HepG2 (cell line): ENCODE results near the gene TMEM167B. TPM values are rescaled to one million over a fixed set of nuclear protein-coding genes. Genes with fewer than 3 reads are reported as not detected.
A peak's percentile ranks its signal among the peaks of the same experiment; 100 is the strongest.

ENCODE experiments used
- BHLHE40 ChIP-seq: IDR thresholded peaks from 2 replicates; pipeline ENCODE4 v1.6.1; 2011; ENCODE audit warnings: low read length, improper control_type of control experiment
- CEBPG ChIP-seq: IDR thresholded peaks from 2 replicates; pipeline ENCODE4 v1.6.1; 2016
- ELF4 ChIP-seq: sonication (generic); formaldehyde crosslinking; IDR thresholded peaks from 2 replicates; pipeline ENCODE4 v1.5.0; 2020; ENCODE audit warnings: missing genetic modification reagents, mild to moderate bottlenecking, moderate library complexity, borderline replicate concordance
- GATA4 ChIP-seq: sonication (generic); IDR thresholded peaks from 2 replicates; pipeline ENCODE4 v1.6.1; 2016; ENCODE audit warnings: antibody characterized with exemption, low read depth, borderline replicate concordance
- GATAD2A ChIP-seq: IDR thresholded peaks from 2 replicates; pipeline ENCODE4 v1.6.1; 2016
- NFE2 ChIP-seq: sonication (generic); formaldehyde crosslinking; IDR thresholded peaks from 2 replicates; pipeline ENCODE4 v1.4.0; 2020; ENCODE audit warnings: missing genetic modification reagents
- RARG ChIP-seq: sonication (generic); formaldehyde crosslinking; IDR thresholded peaks from 2 replicates; pipeline ENCODE4 v1.4.0; 2020; ENCODE audit warnings: low read depth, mild to moderate bottlenecking, missing genetic modification reagents
- XBP1 ChIP-seq: sonication (generic); formaldehyde crosslinking; IDR thresholded peaks from 2 replicates; pipeline ENCODE4 v1.5.0; 2020; ENCODE audit warnings: missing genetic modification reagents
- ZBTB20 ChIP-seq: sonication (generic); formaldehyde crosslinking; IDR thresholded peaks from 2 replicates; pipeline ENCODE4 v1.8.1; 2023; ENCODE audit warnings: missing genetic modification reagents, low read depth, mild to moderate bottlenecking, borderline replicate concordance
- ZBTB8A ChIP-seq: sonication (generic); formaldehyde crosslinking; IDR thresholded peaks from 2 replicates; pipeline ENCODE4 v1.4.0; 2020; ENCODE audit warnings: mild to moderate bottlenecking, low read depth, missing genetic modification reagents, borderline replicate concordance
- ZC3H13 ChIP-seq: sonication (generic); formaldehyde crosslinking; IDR thresholded peaks from 2 replicates; pipeline ENCODE4 v1.8.1; 2023; ENCODE audit warnings: mild to moderate bottlenecking, missing genetic modification reagents, moderate library complexity
- ZNF225 ChIP-seq: sonication (generic); formaldehyde crosslinking; IDR thresholded peaks from 2 replicates; pipeline ENCODE4 v1.4.0; 2020; ENCODE audit warnings: mild to moderate bottlenecking, missing genetic modification reagents
- ZNF34 ChIP-seq: sonication (generic); formaldehyde crosslinking; IDR thresholded peaks from 2 replicates; pipeline ENCODE4 v1.4.0; 2020; ENCODE audit warnings: mild to moderate bottlenecking, missing genetic modification reagents, borderline replicate concordance
- ZNF451 ChIP-seq: sonication (generic); formaldehyde crosslinking; IDR thresholded peaks from 2 replicates; pipeline ENCODE4 v1.5.0; 2020; ENCODE audit warnings: mild to moderate bottlenecking, missing genetic modification reagents
- ZNF879 ChIP-seq: sonication (generic); formaldehyde crosslinking; IDR thresholded peaks from 2 replicates; pipeline ENCODE4 v1.8.1; 2023; ENCODE audit warnings: missing genetic modification reagents
- polyA plus RNA-seq, 8 experiments: library from polyadenylated mRNA; depleted of rRNA in 3 of 8; stranded (reverse) in 7 of 8; unstranded in 1 of 8; fragments of >200 nt; fragmentation: Illumina TruSeq in 4 of 8; extraction: Trizol in 4 of 8; gene quantifications; 2 replicates each; pipeline versions ENCODE4 v1.2.1 to v1.2.3, GENCODE V29; 2011 to 2016; ENCODE audit warnings: low read depth in 4 of 8, missing spikeins in 1 of 8, mixed read lengths in 1 of 8; ENCODE audit not compliant: insufficient read depth in 1 of 8
- total RNA-seq, 5 experiments: library from RNA; depleted of rRNA; stranded (reverse); fragments of >200 nt; fragmentation: Illumina TruSeq; extraction: Trizol; gene quantifications; 2 replicates each; pipeline ENCODE4 v1.2.3, GENCODE V29; 2016; ENCODE audit warnings: low read depth in 1 of 5
- TF ChIP-seq, protein P1 (sequence below): sonication (generic); formaldehyde crosslinking; IDR thresholded peaks from 2 replicates; pipeline ENCODE4 v1.9.0; 2021; ENCODE audit warnings: missing genetic modification reagents, mild to moderate bottlenecking, borderline replicate concordance
- TF ChIP-seq, protein P2 (sequence below): sonication (generic); formaldehyde crosslinking; IDR thresholded peaks from 2 replicates; pipeline ENCODE4 v1.4.0; 2020; ENCODE audit warnings: missing genetic modification reagents
- TF ChIP-seq, protein P3 (sequence below): sonication (generic); formaldehyde crosslinking; IDR thresholded peaks from 2 replicates; pipeline ENCODE4 v1.4.0; 2020; ENCODE audit warnings: missing genetic modification reagents, mild to moderate bottlenecking, borderline replicate concordance
- TF ChIP-seq, protein P4 (sequence below): sonication (generic); formaldehyde crosslinking; IDR thresholded peaks from 2 replicates; pipeline ENCODE4 v1.5.1; 2020; ENCODE audit warnings: mild to moderate bottlenecking, missing genetic modification reagents, borderline replicate concordance

The TMEM167B gene
- total and polyA plus RNA-seq, 2 of the 13 experiments (the other 11 are each of a cell fraction or from before 2014, with no cell fraction given): 9.5 to 22.4 TPM

DNA sequence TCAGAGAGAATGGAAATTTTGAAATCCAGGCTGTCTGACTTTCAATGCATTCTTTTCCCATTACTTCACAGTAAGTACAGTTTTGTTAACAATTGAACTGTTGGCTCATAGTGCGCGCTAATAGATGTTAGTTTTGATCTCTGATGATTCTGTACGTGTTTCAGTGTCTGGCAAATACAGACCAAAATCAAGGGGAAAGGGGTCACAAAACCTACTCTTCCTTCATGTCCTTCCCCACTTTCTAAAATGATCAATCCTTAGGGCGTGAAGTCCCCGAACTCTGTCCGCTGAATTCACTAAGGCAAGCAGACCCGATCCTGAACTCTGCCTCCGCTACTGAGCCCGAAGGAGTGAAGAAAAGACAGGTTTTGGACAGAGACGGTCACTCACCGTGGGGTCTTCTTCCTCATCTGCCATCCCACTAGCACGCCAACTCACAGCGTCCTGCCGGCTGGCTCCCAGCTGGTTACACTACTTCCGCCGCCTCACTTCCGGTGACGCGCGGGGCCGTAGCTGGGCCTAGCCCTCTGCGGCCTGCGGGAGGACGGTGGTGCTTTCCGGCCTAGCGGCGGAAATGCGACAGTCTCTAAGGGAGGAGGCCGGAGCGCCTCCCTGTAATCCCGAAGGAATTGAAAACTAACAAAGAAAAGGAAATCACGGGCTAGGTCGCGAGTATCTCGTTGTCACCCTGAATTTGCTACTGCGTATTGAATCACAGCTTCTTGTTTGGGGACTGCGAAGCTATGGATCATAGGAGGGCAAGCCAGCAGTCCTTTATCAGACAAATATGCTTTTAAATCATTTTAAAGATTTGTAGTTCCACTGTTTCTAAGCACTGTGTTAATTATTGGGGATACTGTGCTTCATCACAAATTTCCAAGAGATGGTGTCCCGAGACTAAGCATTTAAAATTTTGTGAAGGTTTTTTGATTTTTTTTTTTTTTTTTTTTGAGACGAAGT, 14.8 kb upstream of the TMEM167B start, which contains the start of gene TAF13 (continued):
- no peak for TF ChIP-seq BHLHE40
- TF ChIP-seq, protein P1, sequence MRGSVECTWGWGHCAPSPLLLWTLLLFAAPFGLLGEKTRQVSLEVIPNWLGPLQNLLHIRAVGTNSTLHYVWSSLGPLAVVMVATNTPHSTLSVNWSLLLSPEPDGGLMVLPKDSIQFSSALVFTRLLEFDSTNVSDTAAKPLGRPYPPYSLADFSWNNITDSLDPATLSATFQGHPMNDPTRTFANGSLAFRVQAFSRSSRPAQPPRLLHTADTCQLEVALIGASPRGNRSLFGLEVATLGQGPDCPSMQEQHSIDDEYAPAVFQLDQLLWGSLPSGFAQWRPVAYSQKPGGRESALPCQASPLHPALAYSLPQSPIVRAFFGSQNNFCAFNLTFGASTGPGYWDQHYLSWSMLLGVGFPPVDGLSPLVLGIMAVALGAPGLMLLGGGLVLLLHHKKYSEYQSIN (CRISPR knock-in tag): no peak
- peak; percentile 88 for TF ChIP-seq GATAD2A (CRISPR knock-in tag)
- TF ChIP-seq ZC3H13 (CRISPR knock-in tag): no peak; the same call in 1 of the 2 replicates
- peak; percentile 44; the same call in 1 of the 2 replicates for TF ChIP-seq CEBPG (CRISPR knock-in tag)
- TF ChIP-seq ZNF225: no peak
- TF ChIP-seq ZBTB20: peak; percentile 70; the same call in 1 of the 2 replicates
- TF ChIP-seq, protein P2, sequence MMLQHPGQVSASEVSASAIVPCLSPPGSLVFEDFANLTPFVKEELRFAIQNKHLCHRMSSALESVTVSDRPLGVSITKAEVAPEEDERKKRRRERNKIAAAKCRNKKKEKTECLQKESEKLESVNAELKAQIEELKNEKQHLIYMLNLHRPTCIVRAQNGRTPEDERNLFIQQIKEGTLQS: no peak; the same call in 1 of the 2 replicates
- 0 out of 2 replicates have a peak, but pooled peaks have one; percentile 67 for TF ChIP-seq RARG (CRISPR knock-in tag)
- TF ChIP-seq ZNF34 (CRISPR knock-in tag): no peak
- TF ChIP-seq ZNF451 (CRISPR knock-in tag): no peak; the same call in 1 of the 2 replicates
- peak; percentile 76; the same call in 1 of the 2 replicates for TF ChIP-seq GATA4
- no peak for TF ChIP-seq ELF4 (CRISPR knock-in tag)
- TF ChIP-seq, protein P3, sequence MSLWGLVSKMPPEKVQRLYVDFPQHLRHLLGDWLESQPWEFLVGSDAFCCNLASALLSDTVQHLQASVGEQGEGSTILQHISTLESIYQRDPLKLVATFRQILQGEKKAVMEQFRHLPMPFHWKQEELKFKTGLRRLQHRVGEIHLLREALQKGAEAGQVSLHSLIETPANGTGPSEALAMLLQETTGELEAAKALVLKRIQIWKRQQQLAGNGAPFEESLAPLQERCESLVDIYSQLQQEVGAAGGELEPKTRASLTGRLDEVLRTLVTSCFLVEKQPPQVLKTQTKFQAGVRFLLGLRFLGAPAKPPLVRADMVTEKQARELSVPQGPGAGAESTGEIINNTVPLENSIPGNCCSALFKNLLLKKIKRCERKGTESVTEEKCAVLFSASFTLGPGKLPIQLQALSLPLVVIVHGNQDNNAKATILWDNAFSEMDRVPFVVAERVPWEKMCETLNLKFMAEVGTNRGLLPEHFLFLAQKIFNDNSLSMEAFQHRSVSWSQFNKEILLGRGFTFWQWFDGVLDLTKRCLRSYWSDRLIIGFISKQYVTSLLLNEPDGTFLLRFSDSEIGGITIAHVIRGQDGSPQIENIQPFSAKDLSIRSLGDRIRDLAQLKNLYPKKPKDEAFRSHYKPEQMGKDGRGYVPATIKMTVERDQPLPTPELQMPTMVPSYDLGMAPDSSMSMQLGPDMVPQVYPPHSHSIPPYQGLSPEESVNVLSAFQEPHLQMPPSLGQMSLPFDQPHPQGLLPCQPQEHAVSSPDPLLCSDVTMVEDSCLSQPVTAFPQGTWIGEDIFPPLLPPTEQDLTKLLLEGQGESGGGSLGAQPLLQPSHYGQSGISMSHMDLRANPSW (CRISPR knock-in tag): no peak
- TF ChIP-seq, protein P4, sequence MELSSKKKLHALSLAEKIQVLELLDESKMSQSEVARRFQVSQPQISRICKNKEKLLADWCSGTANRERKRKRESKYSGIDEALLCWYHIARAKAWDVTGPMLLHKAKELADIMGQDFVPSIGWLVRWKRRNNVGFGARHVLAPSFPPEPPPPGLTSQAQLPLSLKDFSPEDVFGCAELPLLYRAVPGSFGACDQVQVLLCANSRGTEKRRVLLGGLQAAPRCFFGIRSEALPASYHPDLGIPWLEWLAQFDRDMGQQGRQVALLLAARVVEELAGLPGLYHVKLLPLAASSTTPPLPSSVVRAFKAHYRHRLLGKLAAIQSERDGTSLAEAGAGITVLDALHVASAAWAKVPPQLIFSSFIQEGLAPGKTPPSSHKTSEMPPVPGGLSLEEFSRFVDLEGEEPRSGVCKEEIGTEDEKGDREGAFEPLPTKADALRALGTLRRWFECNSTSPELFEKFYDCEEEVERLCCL: no peak
- TF ChIP-seq XBP1: no peak
- no peak for TF ChIP-seq NFE2
- TF ChIP-seq ZNF879 (CRISPR knock-in tag): peak; percentile 66; the same call in 1 of the 2 replicates
- TF ChIP-seq ZBTB8A (CRISPR knock-in tag): no peak
